DMS153 treated with DMSO at 0.1 percent for 48 hours (cell line): ENCODE results near the gene KLF13.

Experiments
- DNase-seq: peaks from one replicate; lab custom pipeline; 2025; ENCODE audit not compliant: unreplicated experiment; lab: John Stamatoyannopoulos, UW

KLF13 gene

GRCh38 chr15:31377030-31377429 lies 50.4 kb downstream of the KLF13 start:
- no peak for DNase-seq

GRCh38 chr15:31378363-31378903 lies 51.8 kb downstream of the KLF13 start:
- no peak for DNase-seq

- no peak for DNase-seq
These were observed 52.4 kb downstream of the KLF13 start for GRCh38 chr15:31379042-31379441.

- no peak for DNase-seq
These were observed 52.9 kb downstream of the KLF13 start for GRCh38 chr15:31379577-31379976.

- DNase-seq: no peak
These were observed 55.4 kb downstream of the KLF13 start for GRCh38 chr15:31381801-31382712.

GRCh38 chr15:31382713-31383045 lies 56.0 kb downstream of the KLF13 start:
- DNase-seq: no peak

- no peak for DNase-seq
These were observed 56.5 kb downstream of the KLF13 start for GRCh38 chr15:31383139-31383538.

- DNase-seq: no peak
These were observed 57.9 kb downstream of the KLF13 start for GRCh38 chr15:31384568-31384967.

GRCh38 chr15:31385736-31386135 lies 59.1 kb downstream of the KLF13 start:
- DNase-seq: no peak

- DNase-seq: no peak
These were observed 60.5 kb downstream of the KLF13 start for GRCh38 chr15:31387092-31387478.

GRCh38 chr15:31387479-31388118 lies 61.0 kb downstream of the KLF13 start:
- peak; percentile 14 for DNase-seq

- DNase-seq: no peak
These were observed 62.9 kb downstream of the KLF13 start for GRCh38 chr15:31389576-31389975.

GRCh38 chr15:31390029-31390428 lies 63.4 kb downstream of the KLF13 start:
- DNase-seq: no peak

GRCh38 chr15:31390777-31391486 lies 64.3 kb downstream of the KLF13 start:
- DNase-seq: no peak

GRCh38 chr15:31391687-31392671 lies 65.3 kb downstream of the KLF13 start:
- no peak for DNase-seq

GRCh38 chr15:31392761-31393401 lies 66.2 kb downstream of the KLF13 start:
- DNase-seq: no peak

- DNase-seq: no peak
These were observed 66.9 kb downstream of the KLF13 start for GRCh38 chr15:31393444-31394091.

GRCh38 chr15:31396881-31397560 lies 70.4 kb downstream of the KLF13 start:
- peak; percentile 32 for DNase-seq
